OCI-LY7 (cell line): ENCODE results near the gene MXRA8.

ENCODE experiments used
- CTCF ChIP-seq: fragments of 200-600 bp; sonication (generic); conservative IDR thresholded peaks from 2 replicates; pipeline ENCODE4 v1.5.1; 2014; ENCODE audit warnings: mild to moderate bottlenecking, antibody characterized with exemption, low read length, moderate library complexity, mixed read lengths
- EZH2phosphoT487 ChIP-seq: fragments of 200-600 bp; sonication (generic); IDR thresholded peaks from 2 replicates; pipeline ENCODE4 v1.6.1; 2018; ENCODE audit warnings: low read depth, borderline replicate concordance, mild to moderate bottlenecking, mixed run types, antibody characterized with exemption, low read length, moderate library complexity, mixed read lengths

DNA sequence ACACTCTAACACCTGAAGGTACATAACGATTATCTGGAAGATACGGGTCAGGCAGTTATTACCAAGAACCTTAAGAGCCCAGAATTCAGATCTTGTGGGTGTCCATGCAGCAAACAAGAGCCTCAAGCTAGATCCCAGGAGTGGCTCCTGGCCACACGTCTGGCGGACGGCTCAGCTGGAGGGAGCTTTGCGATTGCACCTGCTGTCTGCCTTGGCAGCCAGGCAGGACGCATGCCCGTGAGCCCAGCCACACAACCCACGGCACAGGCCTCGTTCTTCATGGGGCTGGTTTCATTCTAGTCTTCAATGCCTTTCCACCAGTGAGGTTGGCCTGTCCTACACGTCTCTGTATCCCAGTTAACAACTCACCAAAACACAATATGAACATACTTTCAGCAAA, 35.1 kb upstream of the MXRA8 start:
- no peak for TF ChIP-seq CTCF
- TF ChIP-seq EZH2phosphoT487 = no peak
